HCT116 (cell line): ENCODE measurements around the gene FFAR1. TPM values are rescaled to one million over a fixed set of nuclear protein-coding genes. Genes with fewer than 3 reads are reported as not detected.

Source experiments
- ATAC-seq: fragments of 200-7000 bp; cut with Tn5 transposase; 2 replicates; pipeline ENCODE4 v1.9.1; 2020; ENCODE audit warnings: mild to moderate bottlenecking, moderate library complexity
- BruUV-seq: library from RNA; stranded (reverse); fragments of 400-500 nt; replicated peaks from 2 replicates; lab custom pipeline; 2021; lab: Mats Ljungman, UMichigan
- CTCF ChIA-PET: fragments of 300-600 bp; sonication (Branson Sonifier 250); formaldehyde crosslinking; loops from one replicate; lab custom pipeline; 2021; ENCODE audit warnings: antibody characterized with exemption; lab: Charles Lee
- POLR2A ChIA-PET: fragments of 300-600, 350-600 bp; sonication (Branson Sonifier 250); formaldehyde crosslinking; loops from one replicate; lab custom pipeline; 2021; ENCODE audit warnings: antibody characterized with exemption; lab: Charles Lee
- RAD21 ChIA-PET, 2 experiments: fragments of 300-600 bp; sonication (Branson Sonifier 250); formaldehyde crosslinking; loops; one replicate each; lab custom pipeline; 2023; ENCODE audit warnings: low total read pairs in 2 of 2; ENCODE audit not compliant: uncharacterized antibody in 2 of 2, unreplicated experiment in 2 of 2, low non-redundant PET in 1 of 2; lab: Charles Lee
- DNase-seq: peaks from one replicate; pipeline ENCODE4 v3.0.0-alpha.2; 2010; ENCODE audit warnings: low read depth, low spot score
- H2AFZ ChIP-seq: fragments of 200-600 bp; shearing (Covaris generic), sonication (generic); 2 replicates; pipeline ENCODE4 v1.6.1; 2017; ENCODE audit warnings: low read depth, mixed run types, mixed read lengths, antibody characterized with exemption, low read length; ENCODE audit not compliant: poor library complexity, severe bottlenecking
- H3K27ac ChIP-seq: 2 replicates; pipeline ENCODE4 v1.5.1; 2012; ENCODE audit warnings: low read depth, low read length
- H3K27me3 ChIP-seq: fragments of 200-600 bp; sonication (generic); 2 replicates; pipeline ENCODE4 v1.6.1; 2016; ENCODE audit warnings: mixed run types, low read length, mixed read lengths; ENCODE audit not compliant: insufficient read depth
- H3K36me3 ChIP-seq, 2 experiments: fragments of 200-500 bp in 1 of 2; fragments of 200-600 bp in 1 of 2; sonication (Bioruptor generic) in 1 of 2; sonication (generic) in 1 of 2; 2 replicates each; pipeline versions ENCODE4 v1.5.1 to v1.6.1; 2014 to 2016; ENCODE audit warnings: low read length in 2 of 2, inconsistent platforms in 1 of 2, mixed read lengths in 1 of 2, mixed run types in 1 of 2; ENCODE audit not compliant: insufficient read depth in 2 of 2, control insufficient read depth in 1 of 2
- H3K4me1 ChIP-seq, 2 experiments: fragments of 200-600 bp in 1 of 2; sonication (generic) in 1 of 2; 2 replicates each; pipeline versions ENCODE4 v1.5.1 to v1.6.1; 2012 to 2017; ENCODE audit warnings: low read length in 2 of 2, inconsistent platforms in 1 of 2, mild to moderate bottlenecking in 1 of 2, mixed read lengths in 1 of 2, mixed run types in 1 of 2, moderate library complexity in 1 of 2; ENCODE audit not compliant: insufficient read depth in 2 of 2, control insufficient read depth in 1 of 2
- H3K4me2 ChIP-seq: fragments of 200-600 bp; sonication (generic); 2 replicates; pipeline ENCODE4 v1.6.1; 2017; ENCODE audit warnings: mixed run types, low read length, mixed read lengths
- H3K4me3 ChIP-seq, 2 experiments: fragments of 200-600 bp in 1 of 2; sonication (generic) in 1 of 2; replicated peaks in 1 of 2; 2 replicates each; pipeline ENCODE4 v1.5.1; 2011 to 2016; ENCODE audit warnings: low read length in 2 of 2, control low read depth in 1 of 2, low read depth in 1 of 2, mild to moderate bottlenecking in 1 of 2, mixed read lengths in 1 of 2, mixed run types in 1 of 2
- H3K79me2 ChIP-seq: fragments of 200-600 bp; sonication (generic); 2 replicates; pipeline ENCODE4 v1.6.1; 2017; ENCODE audit warnings: mild to moderate bottlenecking, mixed run types, low read length, moderate library complexity, mixed read lengths; ENCODE audit not compliant: insufficient read depth
- H3K9ac ChIP-seq: fragments of 200-600 bp; sonication (generic); 2 replicates; pipeline ENCODE4 v1.6.1; 2016; ENCODE audit warnings: low read length, mixed read lengths
- H3K9me2 ChIP-seq: fragments of 200-600 bp; sonication (generic), shearing (Covaris generic); 2 replicates; pipeline ENCODE4 v1.6.1; 2017; ENCODE audit warnings: mixed run types, mild to moderate bottlenecking, moderate library complexity; ENCODE audit not compliant: insufficient read depth
- H3K9me3 ChIP-seq, 2 experiments: fragments of 200-500 bp in 1 of 2; fragments of 200-600 bp in 1 of 2; sonication (Bioruptor generic) in 1 of 2; sonication (generic) in 1 of 2; 2 replicates each; pipeline ENCODE4 v1.6.1; 2014 to 2017; ENCODE audit warnings: low read length in 2 of 2, mixed read lengths in 2 of 2, inconsistent platforms in 1 of 2, low read depth in 1 of 2, mild to moderate bottlenecking in 1 of 2, mixed run types in 1 of 2, moderate library complexity in 1 of 2; ENCODE audit not compliant: control insufficient read depth in 1 of 2, insufficient read depth in 1 of 2
- H4K20me1 ChIP-seq: fragments of 200-600 bp; sonication (generic), shearing (Covaris generic); 2 replicates; pipeline ENCODE4 v1.6.1; 2017; ENCODE audit warnings: mixed run types, mild to moderate bottlenecking, moderate library complexity; ENCODE audit not compliant: insufficient read depth
- ATF3 ChIP-seq: IDR thresholded peaks from 2 replicates; pipeline ENCODE4 v1.6.1; 2012
- CBX3 ChIP-seq: IDR thresholded peaks from 2 replicates; pipeline ENCODE4 v1.6.1; 2012; ENCODE audit warnings: low read depth
- EGR1 ChIP-seq: IDR thresholded peaks from 2 replicates; pipeline ENCODE4 v1.6.1; 2012; ENCODE audit warnings: low read depth
- ELF1 ChIP-seq: IDR thresholded peaks from 2 replicates; pipeline ENCODE4 v1.6.1; 2012; ENCODE audit warnings: low read depth, borderline replicate concordance
- EZH2 ChIP-seq: fragments of 200-600 bp; sonication (generic); IDR thresholded peaks from 2 replicates; pipeline ENCODE4 v1.6.1; 2017; ENCODE audit warnings: antibody characterized with exemption, mixed run types
- EZH2phosphoT487 ChIP-seq: fragments of 200-600 bp; IDR thresholded peaks from 2 replicates; pipeline ENCODE4 v1.6.1; 2018; ENCODE audit warnings: antibody characterized with exemption, borderline replicate concordance
- FOSL1 ChIP-seq: IDR thresholded peaks from 2 replicates; pipeline ENCODE4 v1.6.1; 2012; ENCODE audit warnings: low read depth
- MAX ChIP-seq: IDR thresholded peaks from 2 replicates; pipeline ENCODE4 v1.6.1; 2012
- POLR2A ChIP-seq: IDR thresholded peaks from 2 replicates; pipeline ENCODE4 v1.7.0; 2011; ENCODE audit warnings: borderline replicate concordance; ENCODE audit not compliant: insufficient read depth, insufficient read length; ENCODE audit errors: extremely low read depth
- POLR2AphosphoS5 ChIP-seq: IDR thresholded peaks from 2 replicates; pipeline ENCODE4 v1.6.1; 2011; ENCODE audit warnings: mild to moderate bottlenecking, low read depth, low read length, moderate library complexity
- REST ChIP-seq: IDR thresholded peaks from 2 replicates; pipeline ENCODE4 v1.6.1; 2012; ENCODE audit warnings: low read depth
- SIN3A ChIP-seq: IDR thresholded peaks from 2 replicates; pipeline ENCODE4 v1.6.1; 2012; ENCODE audit warnings: low read depth
- SRF ChIP-seq: IDR thresholded peaks from 2 replicates; pipeline ENCODE4 v1.6.1; 2012; ENCODE audit warnings: low read depth
- YY1 ChIP-seq: IDR thresholded peaks from 2 replicates; pipeline ENCODE4 v1.6.1; 2011; ENCODE audit warnings: low read length, low read depth, moderate library complexity, mild to moderate bottlenecking; ENCODE audit not compliant: insufficient replicate concordance; ENCODE audit errors: extremely low read depth
- ZBTB33 ChIP-seq: IDR thresholded peaks from 2 replicates; pipeline ENCODE4 v1.6.1; 2011; ENCODE audit warnings: mild to moderate bottlenecking, low read length, moderate library complexity; ENCODE audit not compliant: insufficient replicate concordance; ENCODE audit errors: extremely low read depth
- ZNF274 ChIP-seq: fragments of 200-500 bp; sonication (Bioruptor generic); IDR thresholded peaks from 2 replicates; pipeline ENCODE4 v1.6.1; 2014; ENCODE audit warnings: mild to moderate bottlenecking, low read depth, low read length, inconsistent platforms
- intact Hi-C: fragments of 100-400 bp; cut with micrococcal nuclease; formaldehyde crosslinking; loops from 2 replicates; pipeline ENCODE4 v1.10.0; 2022
- total RNA-seq: library from RNA; stranded (reverse); gene quantifications from one replicate; pipeline ENCODE4 v1.2.1, GENCODE V29; 2021; ENCODE audit not compliant: unreplicated experiment

Gene FFAR1
- total RNA-seq, 1 experiment from 2014 or later = not detected

- TF ChIP-seq MAX (no peak), EZH2phosphoT487 (no peak), POLR2AphosphoS5 (no peak), ATF3 (no peak), POLR2A (no peak)
Measured at GRCh38 chr19:35388277-35389054, 40.8 kb downstream of the FFAR1 start (continued).

GRCh38 chr19:35389192-35389861 is 41.6 kb downstream of the FFAR1 start:
- H3K27ac ChIP-seq = no peak overlapping the region
- no peak overlapping the region for H3K9ac ChIP-seq
- BruUV-seq = no TSS peak
- no peaks in the 10 kb centered on the region for H3K27me3 ChIP-seq
- POLR2A ChIA-PET = interaction anchor here (1.0 kb wide), 1 partner anchor 14 kb away, joined by 3 read pairs; no protein-coding TSS in a partner anchor
- H3K4me2 ChIP-seq = peak overlapping the region; percentile 2; the same call in 1 of the 2 replicates
- ATAC-seq = no peak
- no peak overlapping the region for H2AFZ ChIP-seq
- intact Hi-C loops = no loop called here
- no peak overlapping the region for H3K4me3 ChIP-seq
- no peaks in the 10 kb centered on the region for H3K79me2 ChIP-seq
- CTCF ChIA-PET = no interaction called here
- peaks cover 0 to 8% of the 10 kb centered on the region in 2 experiments; a peak in 2 of 4 replicates for H3K4me1 ChIP-seq
- no peaks in the 10 kb centered on the region for H3K9me2 ChIP-seq
- RAD21 ChIA-PET = no interaction called here
- DNase-seq = no peak
- no peaks in the 10 kb centered on the region for H4K20me1 ChIP-seq
- peaks cover 4 to 9% of the 10 kb centered on the region in 2 experiments; a peak in 2 of 4 replicates for H3K9me3 ChIP-seq
- H3K36me3 ChIP-seq = no peaks in the 10 kb centered on the region
- no peak for TF ChIP-seq ZNF274
- no peak for TF ChIP-seq REST
- TF ChIP-seq ATF3 = no peak
- TF ChIP-seq POLR2AphosphoS5 = no peak
- no peak for TF ChIP-seq YY1
- no peak for TF ChIP-seq ELF1
- TF ChIP-seq ZBTB33 = no peak
- no peak for TF ChIP-seq SIN3A
- no peak for TF ChIP-seq EGR1
- no peak for TF ChIP-seq CBX3
- no peak for TF ChIP-seq MAX
- TF ChIP-seq SRF = no peak
- TF ChIP-seq FOSL1 = no peak
- no peak for TF ChIP-seq EZH2
- TF ChIP-seq POLR2A = no peak
